Cardiac atrium fibroblast (primary cell): Measurements from ENCODE around the gene IGSF11. TPM values are rescaled to one million over a fixed set of nuclear protein-coding genes. Genes with fewer than 3 reads are reported as not detected.

ENCODE experiments used
- total RNA-seq: library from RNA; depleted of rRNA; stranded (reverse); fragments of >200 nt; gene quantifications from 2 replicates; pipeline ENCODE4 v1.2.3, GENCODE V29; 2015

IGSF11 gene
- not detected in 2 replicates for total RNA-seq

DNA sequence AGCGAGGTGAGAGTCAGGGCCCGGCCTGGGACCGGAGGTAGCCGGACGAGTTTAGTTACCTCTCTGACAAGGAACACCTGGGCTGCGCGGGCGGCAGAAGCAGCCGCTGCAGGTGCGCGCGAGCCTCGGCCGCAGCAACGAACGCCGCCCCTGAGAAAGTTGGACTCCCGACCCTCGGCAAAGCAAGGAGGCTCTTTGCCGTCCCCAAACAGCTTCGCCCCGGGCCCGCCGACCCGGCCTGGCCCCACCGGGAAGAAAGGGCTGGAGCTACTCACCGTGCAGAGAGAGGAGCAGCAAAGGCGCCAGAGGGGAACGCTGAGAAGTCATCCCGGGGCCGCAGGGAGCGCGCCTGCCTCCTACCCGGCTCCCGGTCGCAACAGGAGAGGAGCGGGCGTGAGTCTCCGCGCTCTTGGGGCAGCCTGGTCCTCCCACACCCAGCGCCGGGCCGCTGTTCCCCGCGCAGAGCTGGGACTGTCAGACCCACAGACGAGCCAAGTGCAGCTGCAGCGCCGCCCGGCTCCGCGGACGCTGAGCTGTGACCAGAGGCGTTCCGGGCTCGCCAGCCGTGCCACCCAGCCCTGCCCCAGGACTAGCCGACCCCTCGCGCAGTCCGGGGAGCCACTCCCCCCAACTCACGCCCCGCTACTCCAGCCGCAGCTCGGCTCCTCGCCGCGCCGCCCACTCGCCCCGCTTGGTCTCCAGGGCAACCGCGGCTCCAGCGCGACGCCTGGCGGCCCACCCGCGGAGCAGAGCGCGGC lies at the start of gene IGSF11:
Gene IGSF11 (minus strand): TSS at position 591 of the 758 bp plus-strand sequence. CDS start 264 bp downstream, at position 327.

Other genes with a start within 250 kb of the IGSF11 start
- gene TEX55, start 111.3 kb upstream of the IGSF11 start, total RNA-seq = not detected in 2 replicates
- 0.18 TPM in 1 of 2 replicates, not detected in the other for gene UPK1B, start 138.8 kb upstream of the IGSF11 start, total RNA-seq
- gene B4GALT4, start 206.0 kb upstream of the IGSF11 start, total RNA-seq = 24.9 and 38.4 TPM in 2 replicates